GM12891 (cell line): ENCODE measurements around the gene NCKAP5L.

Source experiments
- DNase-seq: peaks from one replicate; pipeline ENCODE4 v3.0.0; 2011; ENCODE audit warnings: low spot score; ENCODE audit not compliant: insufficient read length
- FAIRE-seq: peaks from 2 replicates; lab custom pipeline; 2011; peaks lifted over from hg19 to GRCh38; lab: Jason Lieb, UNC
- PAX5 ChIP-seq: IDR thresholded peaks from 2 replicates; pipeline ENCODE4 v1.6.1; 2011; ENCODE audit warnings: low read length, moderate library complexity, mild to moderate bottlenecking; ENCODE audit not compliant: insufficient read depth, severe bottlenecking
- POLR2A ChIP-seq: IDR thresholded peaks from 2 replicates; pipeline ENCODE4 v1.6.1; 2011; ENCODE audit warnings: low read depth, low read length, control low read depth
- POLR2AphosphoS5 ChIP-seq: IDR thresholded peaks from 2 replicates; pipeline ENCODE4 v1.6.1; 2011; ENCODE audit warnings: low read depth, low read length, control low read depth
- POU2F2 ChIP-seq: IDR thresholded peaks from 2 replicates; pipeline ENCODE4 v1.6.1; 2011; ENCODE audit warnings: low read depth, mild to moderate bottlenecking, control low read depth, low read length, moderate library complexity
- SPI1 ChIP-seq: IDR thresholded peaks from 2 replicates; pipeline ENCODE4 v1.6.1; 2011; ENCODE audit warnings: low read depth, low read length, control low read depth
- TAF1 ChIP-seq: IDR thresholded peaks from 2 replicates; pipeline ENCODE4 v1.6.1; 2011; ENCODE audit warnings: low read depth, low read length, control low read depth

NCKAP5L gene

GRCh38 chr12:49803693-49804450 is 24.3 kb downstream of the NCKAP5L start:
- no peak for TF ChIP-seq POLR2AphosphoS5
- no peak for TF ChIP-seq PAX5
- TF ChIP-seq TAF1 = no peak
- TF ChIP-seq POLR2A = no peak
- no peak for TF ChIP-seq SPI1
- no peak for TF ChIP-seq POU2F2
- no peak for DNase-seq
- FAIRE-seq = no peak

DNA sequence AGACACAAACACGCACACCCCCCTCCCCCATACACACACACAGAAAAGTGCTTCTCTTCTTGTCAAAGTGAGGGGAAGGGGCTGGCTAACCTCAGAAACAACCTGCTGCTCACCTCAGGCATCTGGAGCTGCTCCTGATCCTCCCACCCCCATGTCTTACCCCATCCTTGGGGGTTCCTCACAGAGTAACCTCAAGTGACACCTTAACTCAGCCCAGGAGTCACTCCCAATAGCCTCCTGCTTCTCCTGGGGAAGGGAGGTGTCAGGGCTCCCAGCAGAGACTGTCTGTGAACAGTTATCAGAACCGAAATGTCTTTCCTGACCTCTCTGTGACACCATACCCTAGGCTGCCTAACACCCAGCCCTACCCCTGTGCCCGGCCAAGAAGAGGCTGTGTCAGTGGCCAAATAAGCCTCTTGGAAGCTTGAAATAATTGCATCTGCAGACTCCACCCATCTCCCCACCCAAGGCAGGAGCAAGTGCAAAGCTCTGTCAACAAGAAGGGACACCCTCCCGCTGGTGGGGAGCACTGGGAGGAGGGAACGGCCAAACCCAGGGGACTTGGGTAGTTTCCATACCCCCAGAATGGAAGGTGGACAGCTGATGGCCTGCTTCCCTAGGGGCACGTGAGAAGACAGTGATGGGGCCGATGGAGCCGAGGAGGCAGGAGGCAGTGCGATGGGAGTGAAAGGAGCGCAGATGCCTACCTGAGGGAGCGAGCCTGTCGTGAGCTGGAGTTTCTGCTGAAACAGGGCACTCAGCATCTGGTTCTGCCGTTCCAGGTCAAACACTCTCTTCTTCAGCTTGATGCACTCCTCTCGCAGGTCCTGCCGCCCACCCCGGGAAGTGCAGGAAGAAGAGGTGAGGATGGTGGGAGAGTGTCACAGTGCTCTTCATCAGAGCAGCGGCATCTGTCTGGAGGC is 26.8 kb downstream of the NCKAP5L start:
- DNase-seq = no peak
- FAIRE-seq = no peak
- TF ChIP-seq POLR2AphosphoS5 (no peak), PAX5 (no peak), POLR2A (no peak), SPI1 (no peak), TAF1 (no peak), POU2F2 (no peak)

- FAIRE-seq = no peak
- DNase-seq = no peak
- TF ChIP-seq POU2F2 = no peak
- no peak for TF ChIP-seq PAX5
- TF ChIP-seq TAF1 = no peak
- TF ChIP-seq SPI1 = no peak
- TF ChIP-seq POLR2AphosphoS5 = no peak
These were observed 27.6 kb downstream of the NCKAP5L start for GRCh38 chr12:49800421-49801140.

GRCh38 chr12:49798934-49799333 is 29.3 kb downstream of the NCKAP5L start:
- FAIRE-seq (no peak), DNase-seq (no peak)
- TF ChIP-seq POLR2AphosphoS5 (no peak), PAX5 (no peak), TAF1 (no peak), POU2F2 (no peak), POLR2A (no peak), SPI1 (no peak)

DNA sequence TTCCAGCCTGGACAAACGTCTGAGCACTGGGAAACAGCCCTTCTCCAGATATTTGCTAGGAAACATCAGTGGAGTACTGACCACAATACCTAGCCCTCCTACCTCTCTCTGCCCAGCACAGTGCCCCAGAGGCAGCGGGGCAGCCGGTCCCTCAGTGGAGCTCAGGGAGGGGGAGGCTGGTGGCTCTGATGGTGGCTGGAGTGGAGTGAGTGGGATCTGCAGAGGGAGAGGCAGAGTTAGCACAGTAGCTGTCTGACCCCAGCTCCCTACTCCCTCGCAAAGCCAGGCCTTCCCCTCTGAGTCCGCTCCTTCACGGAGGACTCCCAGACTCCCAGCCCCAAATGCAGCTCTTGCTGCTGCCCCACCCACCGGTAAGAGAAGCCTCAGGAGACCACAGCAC is 30.0 kb downstream of the NCKAP5L start:
- FAIRE-seq (no peak), DNase-seq (no peak)

DNA sequence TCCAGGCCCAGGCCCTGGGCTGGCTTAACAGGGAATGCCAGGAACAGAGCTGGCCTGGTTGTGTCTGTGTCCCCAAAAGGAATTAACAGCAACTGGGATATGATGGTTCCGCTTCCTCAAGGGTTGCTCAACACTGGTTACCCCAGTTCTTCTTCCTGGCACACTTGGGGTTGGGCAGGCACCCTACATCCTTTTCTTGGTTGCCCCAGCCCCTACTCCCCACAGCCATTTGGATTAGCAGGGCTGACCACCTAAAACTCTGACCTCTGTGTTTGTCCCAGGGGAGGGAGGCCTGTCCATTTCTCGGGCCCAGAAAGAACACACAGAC is 30.8 kb downstream of the NCKAP5L start:
- FAIRE-seq (no peak), DNase-seq (no peak)
- no peak for TF ChIP-seq TAF1

More for the DNA sequence above, 30.0 kb downstream of the NCKAP5L start:
- TF ChIP-seq POU2F2 = no peak
- TF ChIP-seq PAX5 = no peak
- TF ChIP-seq POLR2A = no peak

- TF ChIP-seq SPI1 = no peak
- TF ChIP-seq TAF1 = no peak
- TF ChIP-seq POLR2A = no peak
- no peak for TF ChIP-seq POLR2AphosphoS5
- no peak for TF ChIP-seq PAX5
- TF ChIP-seq POU2F2 = no peak
- FAIRE-seq (no peak), DNase-seq (no peak)
These were observed 31.4 kb downstream of the NCKAP5L start for GRCh38 chr12:49796606-49797448.

DNA sequence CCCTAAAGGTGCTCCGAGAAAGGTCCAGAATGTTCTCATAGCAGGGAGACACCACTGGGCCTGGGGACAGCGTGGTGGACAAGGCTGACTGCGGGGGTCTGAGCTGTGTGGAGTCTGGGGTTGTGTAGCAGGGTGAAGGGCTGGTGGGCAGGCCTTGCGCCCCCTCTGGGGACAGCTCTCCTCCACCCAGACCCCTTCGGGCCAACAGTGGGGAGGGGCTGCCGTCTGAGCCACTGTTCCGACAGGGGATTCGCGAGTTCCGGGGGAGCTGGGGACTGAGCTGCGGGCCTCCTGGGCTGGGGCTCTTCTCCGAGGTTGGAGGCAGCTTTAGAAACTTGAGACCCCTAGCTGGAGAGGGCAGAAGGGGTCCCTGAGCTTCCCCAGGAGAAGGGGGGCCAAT is 32.1 kb downstream of the NCKAP5L start:
- DNase-seq (no peak), FAIRE-seq (no peak)
- TF ChIP-seq SPI1 (no peak), PAX5 (no peak)

DNA sequence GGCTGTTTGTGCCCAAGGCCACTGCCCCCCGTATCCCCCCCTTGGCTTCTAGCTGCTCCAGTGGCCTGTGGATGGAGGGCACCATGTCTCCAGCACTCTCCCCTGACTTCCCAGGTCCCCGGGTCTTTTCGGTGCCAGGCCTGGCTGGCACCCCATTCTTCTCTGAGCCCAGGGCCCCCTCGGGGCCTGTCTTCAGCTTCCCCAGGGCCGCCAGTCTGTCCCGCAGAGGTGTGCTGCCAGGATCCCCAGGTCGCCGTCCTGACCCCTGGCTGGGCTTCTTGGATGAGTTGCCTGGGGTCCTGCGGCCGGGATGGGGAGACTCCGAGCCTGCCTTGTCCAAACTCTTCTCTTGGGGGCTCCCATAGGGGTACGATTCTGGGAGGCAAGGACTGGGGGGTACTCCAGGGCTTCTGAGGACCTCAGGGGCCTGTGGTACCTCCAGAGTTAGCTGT is 32.5 kb downstream of the NCKAP5L start:
- TF ChIP-seq POLR2AphosphoS5 (no peak), POU2F2 (no peak)
- DNase-seq (no peak), FAIRE-seq (no peak)
